Measurements from ENCODE around the gene TGFB1. TPM values are rescaled to one million over a fixed set of nuclear protein-coding genes. Genes with fewer than 3 reads are reported as not detected.

TGFB1 gene
- total RNA-seq, 1 experiment from 2014 or later, result 30.1 TPM

- peaks cover 2 to 8% of the 10 kb centered on the region in 2 experiments; a peak in 2 of 4 replicates for H3K4me1 Mint-ChIP-seq
- no peak for TF ChIP-seq CTCF (conservative IDR thresholded peaks at IDR 0.05)
- Histone ChIP-seq H3K9ac (ENCODE audit: extremely low read depth, insufficient read length, low read length) (peak overlapping the region; percentile 23), H3K27ac (ENCODE audit: insufficient read length, low read depth, low read length) (no peak overlapping the region), H2AK5ac (ENCODE audit: insufficient read length, low read length) (no peak overlapping the region), H2BK15ac (ENCODE audit: low read depth, low read length) (no peak overlapping the region), H3K56ac (ENCODE audit: insufficient read length, low read depth, low read length) (no peak overlapping the region), H3K79me1 (ENCODE audit: insufficient read depth, low read depth, low read length, poor library complexity, severe bottlenecking) (no peaks in the 10 kb centered on the region), H3K4ac (ENCODE audit: low read depth, low read length) (no peak overlapping the region), H4K8ac (replicated peaks; ENCODE audit: insufficient read length, low read depth, low read length) (no peak overlapping the region), H2BK20ac (ENCODE audit: low read depth, low read length, poor library complexity, severe bottlenecking) (no peak overlapping the region), H3K18ac (ENCODE audit: insufficient read length, low read depth, low read length) (no peak overlapping the region), H2BK5ac (ENCODE audit: insufficient read length, low read length) (no peak overlapping the region), H3T11ph (ENCODE audit: low read length) (no peak overlapping the region), H3K4me1 (ENCODE audit: insufficient read depth, low read length) (no peaks in the 10 kb centered on the region), H3K79me2 (ENCODE audit: insufficient read depth, low read length) (no peaks in the 10 kb centered on the region), H3K9me3 (ENCODE audit: control insufficient read depth, low read depth, low read length) (no peaks in the 10 kb centered on the region), H3K23me2 (ENCODE audit: insufficient read length, low read depth, low read length, poor library complexity, severe bottlenecking) (peaks cover 8% of the 10 kb centered on the region), H4K91ac (ENCODE audit: insufficient read length, low read depth, low read length) (no peak overlapping the region), H2AFZ (ENCODE audit: low read length) (no peak overlapping the region), H3K14ac (ENCODE audit: insufficient read depth, low read length) (no peak overlapping the region), H4K20me1 (ENCODE audit: control insufficient read depth, insufficient read depth, insufficient read length) (no peaks in the 10 kb centered on the region), H3K23ac (ENCODE audit: insufficient read length, low read depth, low read length) (no peak overlapping the region), H3K4me2 (ENCODE audit: insufficient read depth, insufficient read length, low read length) (peak overlapping the region; percentile 73), H2BK12ac (ENCODE audit: insufficient read length, low read depth, low read length) (no peak overlapping the region), H4K5ac (ENCODE audit: insufficient read length, low read depth, low read length) (no peak overlapping the region), H3K27me3 (ENCODE audit: insufficient read depth, low read length) (no peaks in the 10 kb centered on the region), H2BK120ac (ENCODE audit: low read depth, low read length, poor library complexity, severe bottlenecking) (no peak overlapping the region)
- H3K27ac Mint-ChIP-seq, result peak overlapping the region in 1 of 3 experiments; percentile 100; a peak in 1 of 7 replicates
- no peaks in the 10 kb centered on the region for H3K27me3 Mint-ChIP-seq (ENCODE audit: low read depth)
- H3K9me3 Mint-ChIP-seq, result no peaks in the 10 kb centered on the region
- H3K36me3 Mint-ChIP-seq (ENCODE audit: insufficient read depth in 1 of 3, low read depth in 3 of 3), result no peaks in the 10 kb centered on the region; a peak in 1 of 7 replicates
- no peak for DNase-seq
- H3K4me3 Mint-ChIP-seq, result peak overlapping the region; percentile 93 to 94
- WGBS (ENCODE audit: extremely low coverage, insufficient read length, low lambda C conversion rate), result no CpG with 5 or more reads among the region's 6 CpGs
Observed at GRCh38 chr19:41363371-41363752, 9.6 kb upstream of the TGFB1 start.

All from H9 (cell line).